ENCODE results near the gene SART1.

- no peak for TF ChIP-seq POLR2A (IDR thresholded peaks at IDR 0.05; ENCODE audit: low read depth, low read length)
- TF ChIP-seq POLR2AphosphoS5 (IDR thresholded peaks at IDR 0.05; ENCODE audit: low read depth, low read length), result no peak
- no peak for TF ChIP-seq TAF1 (IDR thresholded peaks at IDR 0.05; ENCODE audit: low read depth, low read length)
- TF ChIP-seq SPI1 (IDR thresholded peaks at IDR 0.05; ENCODE audit: low read depth, low read length), result no peak
- no peak for TF ChIP-seq POU2F2 (IDR thresholded peaks at IDR 0.05; ENCODE audit: low read depth, low read length)
- TF ChIP-seq PAX5 (IDR thresholded peaks at IDR 0.05; ENCODE audit: insufficient read depth, low read length, severe bottlenecking), result no peak
These were observed 54.6 kb downstream of the SART1 start for GRCh38 chr11:66015936-66016792.

Measured in GM12891 (cell line).